ENCODE data around the gene IFITM1.
A peak's percentile ranks its signal among the peaks of the same experiment; 100 is the strongest.

Gene IFITM1

GRCh38 chr11:303363-303762 is 10.5 kb upstream of the IFITM1 start:
- TF ChIP-seq EGR1 (IDR thresholded peaks at IDR 0.05) (no peak), ZBTB7A (IDR thresholded peaks at IDR 0.05; ENCODE audit: low read depth) (no peak), CREB1 (IDR thresholded peaks at IDR 0.05; ENCODE audit: low read depth) (no peak), RAD21 (IDR thresholded peaks at IDR 0.05; ENCODE audit: low read depth) (no peak), TEAD4 (IDR thresholded peaks at IDR 0.05) (no peak), NFIC (IDR thresholded peaks at IDR 0.05) (no peak), TCF12 (IDR thresholded peaks at IDR 0.05; ENCODE audit: low read depth) (no peak), CEBPB (IDR thresholded peaks at IDR 0.05) (no peak), EP300 (IDR thresholded peaks at IDR 0.05; ENCODE audit: borderline replicate concordance) (no peak), TAF1 (IDR thresholded peaks at IDR 0.05; ENCODE audit: low read depth) (no peak), FOXM1 (IDR thresholded peaks at IDR 0.05; ENCODE audit: borderline replicate concordance, low read depth) (no peak), YY1 (IDR thresholded peaks at IDR 0.05; ENCODE audit: low read depth) (no peak), USF1 (IDR thresholded peaks at IDR 0.05) (no peak)
- TF ChIP-seq, protein P1, sequence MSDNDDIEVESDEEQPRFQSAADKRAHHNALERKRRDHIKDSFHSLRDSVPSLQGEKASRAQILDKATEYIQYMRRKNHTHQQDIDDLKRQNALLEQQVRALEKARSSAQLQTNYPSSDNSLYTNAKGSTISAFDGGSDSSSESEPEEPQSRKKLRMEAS (IDR thresholded peaks at IDR 0.05): no peak
- TF ChIP-seq, protein P2, sequence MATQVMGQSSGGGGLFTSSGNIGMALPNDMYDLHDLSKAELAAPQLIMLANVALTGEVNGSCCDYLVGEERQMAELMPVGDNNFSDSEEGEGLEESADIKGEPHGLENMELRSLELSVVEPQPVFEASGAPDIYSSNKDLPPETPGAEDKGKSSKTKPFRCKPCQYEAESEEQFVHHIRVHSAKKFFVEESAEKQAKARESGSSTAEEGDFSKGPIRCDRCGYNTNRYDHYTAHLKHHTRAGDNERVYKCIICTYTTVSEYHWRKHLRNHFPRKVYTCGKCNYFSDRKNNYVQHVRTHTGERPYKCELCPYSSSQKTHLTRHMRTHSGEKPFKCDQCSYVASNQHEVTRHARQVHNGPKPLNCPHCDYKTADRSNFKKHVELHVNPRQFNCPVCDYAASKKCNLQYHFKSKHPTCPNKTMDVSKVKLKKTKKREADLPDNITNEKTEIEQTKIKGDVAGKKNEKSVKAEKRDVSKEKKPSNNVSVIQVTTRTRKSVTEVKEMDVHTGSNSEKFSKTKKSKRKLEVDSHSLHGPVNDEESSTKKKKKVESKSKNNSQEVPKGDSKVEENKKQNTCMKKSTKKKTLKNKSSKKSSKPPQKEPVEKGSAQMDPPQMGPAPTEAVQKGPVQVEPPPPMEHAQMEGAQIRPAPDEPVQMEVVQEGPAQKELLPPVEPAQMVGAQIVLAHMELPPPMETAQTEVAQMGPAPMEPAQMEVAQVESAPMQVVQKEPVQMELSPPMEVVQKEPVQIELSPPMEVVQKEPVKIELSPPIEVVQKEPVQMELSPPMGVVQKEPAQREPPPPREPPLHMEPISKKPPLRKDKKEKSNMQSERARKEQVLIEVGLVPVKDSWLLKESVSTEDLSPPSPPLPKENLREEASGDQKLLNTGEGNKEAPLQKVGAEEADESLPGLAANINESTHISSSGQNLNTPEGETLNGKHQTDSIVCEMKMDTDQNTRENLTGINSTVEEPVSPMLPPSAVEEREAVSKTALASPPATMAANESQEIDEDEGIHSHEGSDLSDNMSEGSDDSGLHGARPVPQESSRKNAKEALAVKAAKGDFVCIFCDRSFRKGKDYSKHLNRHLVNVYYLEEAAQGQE (IDR thresholded peaks at IDR 0.05; ENCODE audit: low read depth): no peak

DNA sequence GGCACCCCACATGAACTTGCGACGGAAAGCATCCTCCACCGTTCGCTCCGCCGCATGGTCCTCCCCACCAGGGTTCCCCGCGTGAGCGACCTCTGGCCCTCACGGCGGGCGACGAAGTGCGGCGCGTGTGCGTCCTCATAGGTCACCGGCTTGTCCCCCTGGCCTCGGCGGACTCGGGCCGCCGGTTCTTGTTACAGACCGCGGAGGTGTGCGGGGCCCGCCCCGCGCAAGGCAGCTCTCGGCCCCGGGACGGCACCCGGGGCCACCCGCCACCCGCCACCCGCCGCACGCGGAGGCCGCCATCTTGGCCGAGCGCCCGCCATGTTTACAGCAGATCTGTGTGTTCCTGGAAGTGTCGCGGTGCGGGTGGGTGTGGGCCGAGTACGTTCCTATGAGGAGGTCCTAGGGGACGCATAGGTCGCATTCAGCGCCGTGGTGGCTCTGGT is 9.8 kb upstream of the IFITM1 start:
- TF ChIP-seq FOXM1 (IDR thresholded peaks at IDR 0.05; ENCODE audit: borderline replicate concordance, low read depth) (no peak), CREB1 (IDR thresholded peaks at IDR 0.05; ENCODE audit: low read depth) (no peak), YY1 (IDR thresholded peaks at IDR 0.05; ENCODE audit: low read depth) (no peak), EP300 (IDR thresholded peaks at IDR 0.05; ENCODE audit: borderline replicate concordance) (no peak), TCF12 (IDR thresholded peaks at IDR 0.05; ENCODE audit: low read depth) (no peak), EGR1 (IDR thresholded peaks at IDR 0.05) (no peak), CEBPB (IDR thresholded peaks at IDR 0.05) (no peak), RAD21 (IDR thresholded peaks at IDR 0.05; ENCODE audit: low read depth) (no peak), NFIC (IDR thresholded peaks at IDR 0.05) (no peak), ZBTB7A (IDR thresholded peaks at IDR 0.05; ENCODE audit: low read depth) (no peak)
- TF ChIP-seq, protein P2 (IDR thresholded peaks at IDR 0.05; ENCODE audit: low read depth): no peak
- TF ChIP-seq, protein P1 (IDR thresholded peaks at IDR 0.05): no peak

GRCh38 chr11:304915-305843 is 8.7 kb upstream of the IFITM1 start:
- TF ChIP-seq RAD21 (IDR thresholded peaks at IDR 0.05; ENCODE audit: low read depth): peak; percentile 77
- TF ChIP-seq FOXM1 (IDR thresholded peaks at IDR 0.05; ENCODE audit: borderline replicate concordance, low read depth): no peak
- TF ChIP-seq NFIC (IDR thresholded peaks at IDR 0.05): no peak
- no peak for TF ChIP-seq YY1 (IDR thresholded peaks at IDR 0.05; ENCODE audit: low read depth)
- TF ChIP-seq, protein P2 (IDR thresholded peaks at IDR 0.05; ENCODE audit: low read depth): no peak

GRCh38 chr11:305844-306211 is 8.0 kb upstream of the IFITM1 start:
- TF ChIP-seq, protein P1 (IDR thresholded peaks at IDR 0.05): no peak
- TF ChIP-seq TAF1 (IDR thresholded peaks at IDR 0.05; ENCODE audit: low read depth): no peak
- TF ChIP-seq CREB1 (IDR thresholded peaks at IDR 0.05; ENCODE audit: low read depth): no peak

Data from Ishikawa (cell line).